Sigmoid colon (tissue), 7 donors: ENCODE data around the gene RALB. TPM values are rescaled to one million over a fixed set of nuclear protein-coding genes. Genes with fewer than 3 reads are reported as not detected.
"Not testable (repeated sequence)": the region's sequence is repeated elsewhere in the genome, so short reads cannot be mapped to it uniquely, and the experiment has no call there.

ENCODE experiments used
- DNase-seq: peaks from one replicate; pipeline ENCODE4 v3.0.0-alpha.2; 2019
- H3K27ac ChIP-seq, 4 donors: fragments of 200-600 bp; sonication (generic); one replicate each; pipeline ENCODE4 v1.5.1; 2016 to 2019; ENCODE audit warnings: mild to moderate bottlenecking in 1 of 4
- H3K27me3 ChIP-seq, 3 donors: fragments of 200-600 bp; sonication (generic); one replicate each; pipeline ENCODE4 v1.5.1; 2019; ENCODE audit warnings: mild to moderate bottlenecking in 1 of 3
- H3K36me3 ChIP-seq, 4 donors: fragments of 200-600 bp; sonication (generic); one replicate each; pipeline ENCODE4 v1.5.1; 2016 to 2019
- H3K4me1 ChIP-seq, 4 donors: fragments of 200-600 bp; sonication (generic); one replicate each; pipeline ENCODE4 v1.5.1; 2017 to 2019
- H3K4me3 ChIP-seq, 4 donors: fragments of 200-600 bp; sonication (generic); one replicate each; pipeline ENCODE4 v1.5.1; 2017 to 2019; ENCODE audit warnings: mild to moderate bottlenecking in 2 of 4, moderate library complexity in 1 of 4
- H3K9me3 ChIP-seq, 4 donors: fragments of 200-600 bp in 3 of 4; sonication (generic) in 3 of 4; one replicate each; pipeline versions ENCODE4 v1.5.1 to v1.6.1; 2013 to 2019
- EP300 ChIP-seq, 4 donors: sonication (generic); formaldehyde crosslinking; IDR thresholded peaks; one replicate each; pipeline ENCODE4 v1.6.1; 2017; ENCODE audit warnings: antibody characterized with exemption in 4 of 4
- POLR2A ChIP-seq, 2 donors: fragments of 450-650 bp; IDR thresholded peaks; one replicate each; pipeline ENCODE4 v1.6.1; 2016; ENCODE audit warnings: antibody characterized with exemption in 2 of 2, mild to moderate bottlenecking in 2 of 2, moderate library complexity in 2 of 2
- POLR2AphosphoS5 ChIP-seq, 4 donors: sonication (generic); formaldehyde crosslinking; IDR thresholded peaks; one replicate each; pipeline ENCODE4 v1.6.1; 2017; ENCODE audit warnings: antibody characterized with exemption in 4 of 4
- WGBS, 2 donors: extraction: QIAGEN DNeasy Blood & Tissue Kit; methylation state at CpG; one replicate each; pipeline ENCODE4 v1.1.7; 2013; 5-methylcytosine and 5-hydroxymethylcytosine counted together
- intact Hi-C: fragments of 100-400 bp; cut with DNase I; formaldehyde crosslinking; loops from one replicate; pipeline ENCODE4 v1.15.1; 2023
- polyA plus RNA-seq, 3 donors: library from polyadenylated mRNA; stranded (reverse); fragments of 200-250 nt; gene quantifications; one replicate each; pipeline ENCODE4 v1.2.3, GENCODE V29; 2013
- total RNA-seq, 4 donors: library from RNA; depleted of rRNA; stranded (reverse); fragments of >200 nt; gene quantifications; one replicate each; pipeline ENCODE4 v1.1.0, GENCODE V29; 2016
- TF ChIP-seq, protein P1 (sequence below), 4 experiments: fragments of 450-650 bp in 3 of 4; fragments of 200-600 bp in 1 of 4; IDR thresholded peaks; one replicate each; pipeline ENCODE4 v1.5.1; 2016 to 2019; ENCODE audit warnings: antibody characterized with exemption in 4 of 4, mild to moderate bottlenecking in 3 of 4, moderate library complexity in 2 of 4
- donor health status: healthy with polysubstance abuse.
- donor health status: Bipolar disorder and iron deficiency.
- donor health status: healthy.

The RALB gene
- total and polyA plus RNA-seq, 7 donors: 47.9 to 143 (median 60.2) TPM

DNA sequence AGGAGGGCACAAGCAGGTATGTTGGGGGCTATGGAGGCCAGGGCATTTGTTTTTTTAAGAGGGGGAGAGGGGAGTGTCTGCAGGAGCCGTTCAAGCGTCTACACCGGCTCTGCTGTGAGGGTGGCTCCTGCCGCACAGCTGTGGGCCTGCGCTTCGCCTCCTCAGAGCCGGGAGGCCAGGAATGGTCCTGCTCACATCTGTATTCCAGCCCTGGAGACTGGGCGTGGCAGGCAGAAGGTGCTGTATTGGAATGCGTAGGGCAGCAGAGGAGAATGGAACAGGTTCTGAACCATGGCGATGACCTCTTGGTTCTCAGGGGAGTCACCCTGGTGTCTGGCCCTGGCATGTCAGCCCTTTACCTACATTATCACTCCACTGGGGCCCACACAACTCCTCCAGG is 66.5 kb downstream of the RALB start:
- Histone ChIP-seq H3K9me3 (no peaks in the 10 kb centered on the region), H3K4me3 (no peak overlapping the region), H3K27ac (no peak overlapping the region), H3K4me1 (peaks cover 0 to 9% (median 6%) of the 10 kb centered on the region in 4 donors), H3K27me3 (no peaks in the 10 kb centered on the region), H3K36me3 (no peaks in the 10 kb centered on the region)
- TF ChIP-seq EP300 (IDR thresholded peaks at IDR 0.05) (no peak), POLR2A (IDR thresholded peaks at IDR 0.05) (no peak), POLR2AphosphoS5 (IDR thresholded peaks at IDR 0.05) (no peak)
- TF ChIP-seq, protein P1, sequence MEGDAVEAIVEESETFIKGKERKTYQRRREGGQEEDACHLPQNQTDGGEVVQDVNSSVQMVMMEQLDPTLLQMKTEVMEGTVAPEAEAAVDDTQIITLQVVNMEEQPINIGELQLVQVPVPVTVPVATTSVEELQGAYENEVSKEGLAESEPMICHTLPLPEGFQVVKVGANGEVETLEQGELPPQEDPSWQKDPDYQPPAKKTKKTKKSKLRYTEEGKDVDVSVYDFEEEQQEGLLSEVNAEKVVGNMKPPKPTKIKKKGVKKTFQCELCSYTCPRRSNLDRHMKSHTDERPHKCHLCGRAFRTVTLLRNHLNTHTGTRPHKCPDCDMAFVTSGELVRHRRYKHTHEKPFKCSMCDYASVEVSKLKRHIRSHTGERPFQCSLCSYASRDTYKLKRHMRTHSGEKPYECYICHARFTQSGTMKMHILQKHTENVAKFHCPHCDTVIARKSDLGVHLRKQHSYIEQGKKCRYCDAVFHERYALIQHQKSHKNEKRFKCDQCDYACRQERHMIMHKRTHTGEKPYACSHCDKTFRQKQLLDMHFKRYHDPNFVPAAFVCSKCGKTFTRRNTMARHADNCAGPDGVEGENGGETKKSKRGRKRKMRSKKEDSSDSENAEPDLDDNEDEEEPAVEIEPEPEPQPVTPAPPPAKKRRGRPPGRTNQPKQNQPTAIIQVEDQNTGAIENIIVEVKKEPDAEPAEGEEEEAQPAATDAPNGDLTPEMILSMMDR (IDR thresholded peaks at IDR 0.05): no peak
- 35 to 79% methylated on average over 10 of the region's 10 CpGs for WGBS, 2 donors
- no peak for DNase-seq
- intact Hi-C loops: no loop called here

DNA sequence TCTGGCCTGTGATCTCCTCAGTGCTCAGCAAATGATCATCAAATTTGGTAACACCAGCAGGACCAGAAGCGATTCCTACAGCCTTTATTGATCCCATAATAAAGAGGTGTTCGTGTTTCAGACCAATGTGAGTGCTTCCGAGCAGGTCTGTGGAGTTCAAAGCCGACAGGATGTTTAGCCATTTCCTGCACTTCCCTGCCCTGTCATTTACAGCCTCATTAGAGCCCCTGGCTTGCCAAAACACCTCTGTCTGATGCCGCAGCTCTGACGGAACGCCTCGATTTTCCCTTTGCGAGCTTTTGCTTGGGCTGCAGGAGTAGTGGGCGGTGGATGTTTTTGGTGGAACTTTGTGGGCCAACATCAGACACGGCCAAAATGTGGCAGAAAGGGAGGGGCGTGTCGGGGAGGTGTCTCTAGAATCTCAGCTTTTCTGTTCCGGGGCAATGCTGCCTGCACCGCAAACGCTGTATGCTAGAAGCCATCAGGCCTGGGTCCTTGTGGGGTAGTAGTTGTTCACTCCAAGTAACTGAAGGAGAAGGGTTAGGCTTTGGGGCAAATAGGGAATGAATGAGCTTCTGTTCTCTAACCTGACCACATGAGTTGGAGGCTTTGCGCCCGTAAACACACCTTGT is 67.2 kb downstream of the RALB start:
- H3K4me3 ChIP-seq: no peak overlapping the region
- no peak overlapping the region for H3K27ac ChIP-seq
- no peaks in the 10 kb centered on the region for H3K27me3 ChIP-seq
- peaks cover 0 to 9% (median 6%) of the 10 kb centered on the region in 4 donors for H3K4me1 ChIP-seq
- no peak for TF ChIP-seq POLR2A (IDR thresholded peaks at IDR 0.05)
- TF ChIP-seq EP300 (IDR thresholded peaks at IDR 0.05): no peak
- no peak for TF ChIP-seq POLR2AphosphoS5 (IDR thresholded peaks at IDR 0.05)
- TF ChIP-seq, protein P1 (IDR thresholded peaks at IDR 0.05): no peak
- 86 to 87% methylated on average over 18 of the region's 18 CpGs for WGBS, 2 donors
- intact Hi-C loops: no loop called here
- no peak for DNase-seq
- H3K36me3 ChIP-seq: no peaks in the 10 kb centered on the region
- no peaks in the 10 kb centered on the region for H3K9me3 ChIP-seq

DNA sequence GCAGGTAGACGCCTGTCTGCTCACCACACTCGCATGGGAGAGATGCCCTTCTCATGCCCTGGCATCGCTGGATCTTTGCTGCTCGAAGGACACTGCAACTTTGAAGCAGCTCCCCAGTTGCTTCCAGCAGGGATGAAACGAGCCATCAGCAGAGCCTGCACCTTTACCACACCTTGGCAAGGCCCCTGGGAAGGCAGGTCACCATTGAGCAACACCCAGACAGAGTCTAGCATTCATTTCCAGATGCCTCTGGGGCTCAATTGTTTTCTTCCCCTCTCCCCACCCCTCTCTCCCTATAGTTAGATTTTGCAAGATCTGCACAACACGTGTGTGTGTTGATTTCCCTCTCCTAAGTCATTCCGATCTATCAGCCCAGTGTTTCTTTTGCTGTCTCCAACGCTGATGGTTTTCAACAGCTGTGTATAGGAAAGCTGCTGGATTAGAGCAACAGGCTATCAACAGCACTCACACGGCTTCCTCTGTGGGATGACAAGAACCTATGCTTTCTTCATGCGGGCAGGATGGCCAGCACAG is 67.7 kb downstream of the RALB start:
- H3K9me3 ChIP-seq: no peaks in the 10 kb centered on the region
- DNase-seq: no peak
- peaks cover 0 to 9% (median 6%) of the 10 kb centered on the region in 4 donors for H3K4me1 ChIP-seq
- TF ChIP-seq EP300 (IDR thresholded peaks at IDR 0.05): no peak
- no peak for TF ChIP-seq POLR2AphosphoS5 (IDR thresholded peaks at IDR 0.05)
- TF ChIP-seq, protein P1 (IDR thresholded peaks at IDR 0.05): no peak
- TF ChIP-seq POLR2A (IDR thresholded peaks at IDR 0.05): no peak
- intact Hi-C loops: no loop called here
- no peak overlapping the region for H3K27ac ChIP-seq
- no peaks in the 10 kb centered on the region for H3K27me3 ChIP-seq
- H3K4me3 ChIP-seq: no peak overlapping the region
- H3K36me3 ChIP-seq: no peaks in the 10 kb centered on the region
- 77 to 81% methylated on average over 10 of the region's 10 CpGs for WGBS, 2 donors

DNA sequence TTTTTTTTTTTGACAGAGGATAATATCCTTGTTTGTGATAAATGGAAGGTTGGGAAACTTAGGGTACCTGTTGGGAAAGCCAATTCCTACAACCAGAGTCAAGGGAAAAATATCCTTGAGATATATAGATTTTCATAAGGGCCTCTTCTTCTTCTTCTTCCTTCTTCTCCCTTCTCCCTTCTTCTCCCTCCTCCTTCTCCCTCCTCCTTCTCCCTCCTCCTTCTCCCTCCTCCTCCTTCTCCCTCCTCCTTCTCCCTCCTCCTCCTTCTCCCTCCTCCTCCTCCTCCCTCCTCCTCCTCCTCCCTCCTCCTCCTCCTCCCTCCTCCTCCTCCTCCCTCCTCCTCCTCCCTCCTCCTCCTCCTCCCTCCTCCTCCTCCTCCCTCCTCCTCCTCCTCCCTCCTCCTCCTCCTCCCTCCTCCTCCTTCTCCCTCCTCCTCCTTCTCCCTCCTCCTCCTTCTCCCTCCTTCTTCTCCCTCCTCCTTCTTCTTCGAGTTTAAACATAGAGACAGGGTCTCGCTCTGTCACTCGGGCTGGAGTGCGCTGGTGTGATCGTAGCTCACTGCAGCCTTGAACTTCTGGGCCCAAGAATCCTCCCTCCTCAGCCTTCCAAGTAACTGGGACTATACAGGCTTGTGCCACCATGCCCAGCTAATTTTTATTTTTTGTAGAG is 68.4 kb downstream of the RALB start:
- H3K4me1 ChIP-seq, H3K4me3 ChIP-seq, DNase-seq, H3K27ac ChIP-seq, intact Hi-C loops, H3K9me3 ChIP-seq, H3K27me3 ChIP-seq, H3K36me3 ChIP-seq: not testable (repeated sequence)
- 86 to 89% methylated on average over 5 of the region's 5 CpGs for WGBS, 2 donors

DNA sequence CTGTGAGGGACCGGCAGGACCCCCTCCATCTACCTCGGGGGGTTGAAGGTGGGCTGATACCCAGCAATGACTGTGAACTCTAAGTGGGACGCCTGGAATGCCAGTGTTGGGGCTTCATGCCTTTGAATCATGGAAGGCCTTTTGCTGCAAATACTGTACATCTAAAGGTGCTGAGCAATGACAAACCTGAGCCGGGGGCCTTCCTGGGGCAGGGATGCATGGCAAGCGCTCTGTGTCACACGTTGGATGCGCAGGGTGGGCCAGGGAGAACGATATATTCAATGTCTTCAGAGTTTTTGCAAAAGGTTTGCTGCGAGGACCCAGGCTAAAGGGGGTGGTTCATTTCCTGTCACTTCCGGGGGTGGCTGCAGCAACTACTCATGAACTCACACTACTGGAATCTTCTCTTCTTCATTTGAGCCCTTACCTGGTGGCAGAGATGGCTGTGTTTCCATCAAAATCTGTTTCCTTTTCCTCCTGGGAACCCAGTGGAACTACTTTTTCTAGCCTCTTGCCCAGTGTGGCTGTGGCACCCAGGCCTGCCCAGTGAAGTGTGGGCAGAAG is 69.2 kb downstream of the RALB start:
- no peak for DNase-seq
- no peaks in the 10 kb centered on the region for H3K9me3 ChIP-seq
- 89% methylated on average over 10 of the region's 10 CpGs for WGBS, 2 donors
- intact Hi-C loops: no loop called here
- TF ChIP-seq, protein P1 (IDR thresholded peaks at IDR 0.05): no peak
- TF ChIP-seq EP300 (IDR thresholded peaks at IDR 0.05) (no peak), POLR2AphosphoS5 (IDR thresholded peaks at IDR 0.05) (no peak), POLR2A (IDR thresholded peaks at IDR 0.05) (no peak)
- H3K4me1 ChIP-seq: peaks cover 0 to 9% (median 6%) of the 10 kb centered on the region in 4 donors
- no peak overlapping the region for H3K4me3 ChIP-seq
- H3K27me3 ChIP-seq: no peaks in the 10 kb centered on the region
- H3K36me3 ChIP-seq: no peaks in the 10 kb centered on the region
- no peak overlapping the region for H3K27ac ChIP-seq
